ENCODE data around the gene IGSF6.
A peak's percentile ranks its signal among the peaks of the same experiment; 100 is the strongest.

The IGSF6 gene

DNA sequence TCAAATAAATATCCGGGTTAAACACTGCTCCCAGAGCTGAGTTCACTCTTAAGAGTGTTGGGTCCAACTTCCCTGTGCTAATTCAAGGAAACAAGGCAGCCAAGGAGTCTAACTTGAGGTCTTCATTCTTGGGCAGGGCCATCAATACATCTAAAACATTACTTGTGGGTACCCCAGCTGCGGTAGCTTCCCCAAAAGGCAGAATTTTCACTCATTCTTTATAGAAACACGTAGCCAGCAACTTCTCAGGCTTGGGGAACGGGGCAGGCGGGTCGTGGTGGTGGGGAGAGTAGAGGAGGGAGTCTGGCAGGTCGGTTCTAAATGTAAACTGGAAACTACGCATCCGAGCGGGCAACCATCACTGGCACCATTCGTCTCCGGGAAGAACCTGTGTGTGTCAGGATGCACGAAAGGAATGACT, 53.7 kb downstream of the IGSF6 start:
- peak; percentile 58 for DNase-seq

DNA sequence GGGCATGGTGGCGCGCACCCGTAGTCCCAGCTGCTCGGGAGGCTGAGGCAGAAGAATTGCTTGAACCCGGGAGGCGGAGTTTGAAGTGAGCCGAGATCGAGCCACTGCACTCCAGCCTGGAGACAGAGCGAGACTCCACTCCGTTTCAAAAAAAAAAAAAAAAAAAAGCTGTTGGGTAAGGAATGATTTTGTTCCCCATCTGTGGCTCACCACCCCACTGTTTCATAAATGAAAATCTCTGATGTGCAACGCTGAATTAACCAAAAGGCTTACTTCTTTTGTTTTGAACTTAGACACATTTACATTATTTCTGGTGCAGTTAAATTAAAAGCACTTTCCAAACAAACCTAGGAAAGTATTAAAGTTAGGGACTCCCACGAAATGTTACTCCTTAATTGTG, 54.2 kb downstream of the IGSF6 start:
- DNase-seq: no peak

GRCh38 chr16:21597561-21598030, 54.8 kb downstream of the IGSF6 start:
- no peak for DNase-seq

- no peak for DNase-seq
Observed at GRCh38 chr16:21593530-21594289, 58.7 kb downstream of the IGSF6 start.

DNA sequence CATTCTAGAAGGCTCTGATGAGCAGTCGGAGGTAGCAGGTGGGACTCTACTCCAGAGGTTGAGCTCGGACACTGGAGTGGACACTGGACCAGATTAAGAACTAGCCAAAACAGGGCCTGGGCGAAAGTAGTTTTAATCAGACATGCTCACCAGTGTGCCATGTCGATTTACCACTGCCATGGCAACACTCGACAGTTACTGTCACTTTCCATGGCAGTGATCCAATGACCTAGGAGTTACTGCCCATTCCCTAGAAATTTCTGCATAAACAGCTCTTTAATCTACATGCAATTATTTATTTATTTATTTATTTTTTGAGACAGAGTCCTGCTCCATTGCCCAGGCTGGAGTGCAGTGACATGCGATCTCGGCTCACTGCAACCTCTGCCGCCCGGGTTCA, 60.2 kb downstream of the IGSF6 start:
- no peak for DNase-seq

- peak; percentile 52 for DNase-seq
Observed at GRCh38 chr16:21590796-21591195, 61.6 kb downstream of the IGSF6 start.

DNA sequence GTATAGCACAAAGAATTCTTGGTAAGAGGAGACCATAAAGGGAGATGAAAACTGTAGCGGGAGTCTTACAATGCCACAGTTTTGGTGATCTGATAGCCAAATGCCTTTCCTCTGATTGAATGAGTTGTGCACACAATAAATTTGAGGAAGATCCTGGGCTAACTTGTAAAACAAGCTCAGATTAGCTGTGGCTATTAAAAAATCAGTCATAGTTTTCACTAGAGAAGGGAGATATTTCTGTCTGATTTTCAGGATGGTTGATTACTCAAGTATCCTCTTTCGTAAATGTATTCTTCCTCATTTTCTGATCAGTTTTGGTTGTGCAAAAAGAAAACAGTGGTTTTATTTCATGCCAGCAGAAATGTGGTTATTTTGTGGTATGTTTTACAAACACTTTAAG, 62.1 kb downstream of the IGSF6 start:
- peak; percentile 74 for DNase-seq

DNA sequence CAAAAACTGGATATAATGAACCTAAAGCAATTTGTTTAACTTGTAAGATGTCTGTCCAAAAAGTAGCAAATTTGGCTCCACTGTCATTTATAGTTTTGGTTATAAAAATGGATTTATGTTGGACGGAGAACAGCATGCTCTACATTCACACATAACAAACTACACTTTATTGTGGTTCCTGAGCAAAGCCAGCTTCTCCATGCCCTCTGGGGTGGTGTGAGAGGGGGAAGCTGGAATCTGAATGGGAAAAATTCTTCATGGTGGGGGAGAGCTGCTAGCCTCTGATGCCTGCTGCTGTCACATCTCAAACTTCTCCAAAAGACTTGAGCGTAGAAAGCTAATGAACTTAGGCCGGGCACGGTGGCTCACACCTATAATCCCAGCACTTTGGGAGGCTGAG, 62.9 kb downstream of the IGSF6 start:
- no peak for DNase-seq
